GM18909 (cell line): Measurements from ENCODE around the gene ZBTB7C.

Experiments used
- ATAC-seq: cut with Tn5 transposase; IDR thresholded peaks from one replicate; pipeline ENCODE4 v1.9.1; 2021; ENCODE audit warnings: mild to moderate bottlenecking; ENCODE audit not compliant: unreplicated experiment, poor library complexity

ZBTB7C gene

DNA sequence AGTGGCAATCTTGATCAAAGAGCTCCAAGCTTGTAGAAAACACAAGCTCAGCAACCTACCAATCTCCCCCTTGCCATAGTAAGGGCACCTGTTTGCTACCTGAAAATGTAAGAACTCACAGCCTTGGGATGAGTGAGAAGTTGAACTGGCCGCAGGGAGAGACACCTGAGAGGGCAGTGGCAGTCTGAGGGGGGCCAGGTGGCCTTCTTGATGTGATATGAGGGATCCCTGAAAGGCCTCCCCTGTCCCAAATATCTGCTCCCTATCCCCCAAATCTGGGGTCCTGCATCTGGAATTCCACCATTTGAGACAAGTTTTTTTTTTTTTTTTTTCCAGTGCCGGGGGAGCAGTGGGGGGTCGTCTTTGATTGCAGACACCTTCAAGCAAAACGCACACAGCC is 248.6 kb downstream of the ZBTB7C start:
- no peak for ATAC-seq

DNA sequence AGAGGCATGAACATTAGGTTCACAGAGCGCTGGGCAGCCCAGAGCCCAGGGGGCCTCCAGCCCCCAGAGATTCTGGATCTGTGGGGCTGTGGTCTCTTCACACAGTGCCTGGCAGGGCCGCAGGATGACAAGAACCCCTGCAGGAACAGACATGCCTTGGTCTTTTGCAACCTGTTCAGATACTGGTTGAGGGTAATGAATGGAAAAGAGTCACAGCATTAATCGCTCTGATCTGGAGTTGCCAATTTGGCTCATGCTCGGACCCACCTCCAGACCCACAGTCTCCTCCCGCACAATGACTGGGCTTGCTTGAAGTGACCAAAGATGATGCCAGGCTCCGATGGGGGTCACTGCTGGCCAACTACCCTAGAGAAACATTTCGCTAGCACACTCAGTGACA is 249.4 kb downstream of the ZBTB7C start:
- ATAC-seq = no peak

DNA sequence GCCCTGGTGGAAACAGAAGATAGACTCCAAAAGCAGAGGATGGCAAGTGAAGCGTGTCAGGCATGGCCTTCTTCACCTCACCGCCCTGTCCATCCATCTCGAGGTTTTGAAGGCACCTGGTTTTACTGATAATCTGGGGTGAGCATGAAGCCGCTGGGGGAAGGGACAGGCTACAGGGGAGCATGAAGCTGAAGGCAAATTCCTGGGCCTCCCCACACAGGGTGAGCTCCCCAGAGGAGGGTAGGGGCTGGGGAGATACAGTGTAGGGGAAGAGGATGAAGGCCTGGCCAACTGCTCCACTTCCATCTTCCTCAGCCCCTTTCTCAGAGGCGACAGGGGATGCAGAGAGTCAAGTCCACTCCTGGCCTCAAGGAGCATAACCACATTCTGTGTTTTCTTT is 250.5 kb downstream of the ZBTB7C start:
- ATAC-seq = no peak

DNA sequence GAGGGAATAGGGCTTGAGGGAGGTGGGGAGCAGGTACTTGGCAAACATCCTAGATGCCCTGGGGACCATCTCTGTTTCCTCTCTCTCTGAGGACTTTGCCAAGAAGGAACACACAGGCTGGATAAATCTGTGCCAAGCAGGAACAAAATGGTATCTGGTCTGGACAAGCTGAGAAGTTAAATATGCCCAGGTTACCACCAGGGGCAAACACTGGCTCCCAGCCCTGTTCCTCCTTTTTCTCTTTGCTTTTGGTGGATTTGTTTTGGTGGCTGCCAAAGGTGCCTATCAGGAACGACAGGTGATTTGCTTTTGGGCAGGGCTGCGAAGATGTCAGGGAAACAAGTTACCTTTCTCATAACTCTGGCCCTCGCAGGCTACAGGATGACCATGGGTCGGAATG is 251.2 kb downstream of the ZBTB7C start:
- no peak for ATAC-seq

DNA sequence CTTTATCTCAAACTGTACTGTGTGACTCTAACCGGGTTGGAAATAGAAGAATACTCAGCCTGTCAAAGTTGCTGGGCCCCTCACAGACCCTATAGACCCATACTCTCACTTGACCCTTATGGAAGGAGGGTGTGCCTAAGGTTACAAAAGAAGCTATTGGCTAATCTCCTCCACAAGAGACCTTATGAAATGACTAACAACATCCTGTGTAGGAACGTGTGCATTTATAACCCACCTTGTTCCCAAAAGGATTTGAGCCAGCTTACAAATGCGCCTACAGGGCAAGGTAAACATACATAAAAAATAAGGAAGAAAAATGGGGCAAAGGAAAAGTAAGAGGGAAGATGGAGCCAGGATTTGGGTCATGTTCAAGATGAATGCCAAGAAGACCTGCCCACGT is 253.3 kb downstream of the ZBTB7C start:
- ATAC-seq = no peak

DNA sequence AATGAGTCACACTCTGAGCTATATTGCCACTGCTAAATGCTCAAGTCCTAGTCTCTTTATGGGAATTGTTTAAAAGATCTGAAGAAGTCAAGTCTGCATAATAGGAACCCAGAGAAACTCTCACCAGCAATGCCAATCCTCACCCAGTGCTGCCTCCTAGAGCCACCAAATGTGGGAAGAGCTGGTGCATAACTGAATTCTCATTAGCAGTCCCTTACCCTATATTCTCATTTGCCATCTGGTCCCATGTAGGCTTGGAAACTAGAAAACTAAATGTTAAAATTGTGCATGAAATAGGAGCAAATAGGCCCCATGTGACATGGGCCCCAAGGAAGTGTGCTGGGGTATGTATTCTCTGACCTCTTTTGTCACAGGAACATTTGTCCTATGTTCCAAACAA is 254.4 kb downstream of the ZBTB7C start:
- no peak for ATAC-seq

DNA sequence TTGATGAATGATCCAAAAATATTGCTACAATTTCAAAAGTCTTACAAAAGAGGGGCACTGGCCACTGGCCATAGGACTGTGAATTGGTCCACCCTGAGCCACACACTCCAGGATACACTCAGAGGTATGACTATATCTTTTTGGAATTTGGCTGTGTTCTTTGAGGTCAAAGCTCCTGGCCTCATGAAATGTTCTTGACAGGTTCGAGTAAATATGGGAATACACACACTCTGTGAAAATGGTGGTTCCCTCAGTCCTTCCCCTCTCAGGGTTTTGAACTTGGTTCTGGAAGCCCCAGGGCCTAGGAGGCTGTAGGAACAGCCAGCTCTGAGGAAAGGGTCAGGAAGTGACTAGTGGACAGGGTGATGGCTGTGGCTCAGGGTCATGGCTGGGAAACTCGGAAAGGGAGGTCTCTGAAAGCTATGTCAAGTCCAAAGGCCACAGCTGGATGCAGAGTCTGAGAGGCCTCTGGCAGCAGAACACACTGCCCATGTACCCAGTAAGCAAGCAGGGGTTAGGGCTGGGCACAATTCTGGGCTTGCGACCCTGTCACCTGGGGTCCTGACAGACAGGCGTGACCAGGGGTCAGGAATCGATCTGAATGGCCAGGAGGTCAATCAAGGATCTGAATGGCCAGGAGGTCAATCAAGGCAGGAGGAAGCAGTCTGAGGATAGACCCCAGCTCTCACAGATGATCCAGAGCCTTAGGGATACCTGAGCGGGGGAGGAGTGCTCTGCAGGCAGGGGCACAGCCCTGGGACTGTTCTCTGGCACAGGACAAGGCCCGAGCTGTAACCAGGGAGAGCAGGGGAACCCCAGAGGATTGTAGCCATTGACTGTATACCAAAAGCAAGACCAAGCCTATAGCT is 255.3 kb downstream of the ZBTB7C start:
- ATAC-seq = no peak

DNA sequence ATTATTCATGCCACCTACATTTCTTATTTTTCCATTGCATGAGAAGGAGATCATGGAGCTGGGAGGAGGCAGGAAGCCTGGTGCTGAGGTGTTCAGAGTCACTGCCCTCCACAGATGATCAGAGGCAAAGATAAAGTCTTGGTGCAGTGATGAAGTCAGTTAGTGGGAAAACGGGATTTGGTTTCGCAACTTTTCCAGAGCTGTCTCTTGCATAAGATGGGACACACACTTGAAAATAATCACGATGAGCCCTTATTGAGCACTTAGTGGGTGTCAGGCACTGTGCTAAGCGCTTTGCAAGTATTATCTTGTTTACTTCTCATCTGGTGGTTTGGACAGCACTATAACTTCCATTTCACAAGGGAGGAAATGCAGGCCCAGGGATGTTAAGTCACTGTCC is 256.6 kb downstream of the ZBTB7C start:
- ATAC-seq = no peak

DNA sequence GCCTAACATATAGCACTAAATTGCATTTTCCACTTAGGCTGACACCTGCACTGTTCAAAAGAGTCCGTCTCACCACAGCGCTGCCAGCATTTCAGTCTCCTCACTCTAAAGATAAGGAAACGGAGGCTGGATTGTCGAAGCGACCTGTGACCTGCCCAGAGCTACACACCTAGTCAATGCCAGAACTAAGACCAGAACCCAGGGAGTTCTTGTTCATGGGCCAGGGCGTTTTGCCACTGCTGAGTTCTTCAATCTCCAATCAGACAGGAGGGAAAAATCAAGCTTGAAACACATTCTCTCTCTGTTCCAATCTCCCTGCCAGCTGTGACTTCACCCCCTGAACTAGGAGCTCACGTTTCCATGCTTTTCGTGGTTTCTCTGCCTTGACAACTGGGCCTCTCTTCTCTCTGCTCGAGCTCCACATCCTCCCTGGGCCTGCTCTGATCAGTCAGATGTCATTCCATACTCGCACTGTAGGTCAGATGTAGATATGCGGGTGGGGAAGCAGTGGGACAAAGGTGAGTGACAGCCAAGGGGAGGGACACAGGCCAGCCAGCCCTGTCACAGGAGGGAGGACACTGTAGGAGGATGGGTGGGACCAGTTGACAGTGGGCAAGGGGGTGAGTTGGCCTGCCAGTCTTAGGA is 257.6 kb downstream of the ZBTB7C start:
- ATAC-seq = no peak

DNA sequence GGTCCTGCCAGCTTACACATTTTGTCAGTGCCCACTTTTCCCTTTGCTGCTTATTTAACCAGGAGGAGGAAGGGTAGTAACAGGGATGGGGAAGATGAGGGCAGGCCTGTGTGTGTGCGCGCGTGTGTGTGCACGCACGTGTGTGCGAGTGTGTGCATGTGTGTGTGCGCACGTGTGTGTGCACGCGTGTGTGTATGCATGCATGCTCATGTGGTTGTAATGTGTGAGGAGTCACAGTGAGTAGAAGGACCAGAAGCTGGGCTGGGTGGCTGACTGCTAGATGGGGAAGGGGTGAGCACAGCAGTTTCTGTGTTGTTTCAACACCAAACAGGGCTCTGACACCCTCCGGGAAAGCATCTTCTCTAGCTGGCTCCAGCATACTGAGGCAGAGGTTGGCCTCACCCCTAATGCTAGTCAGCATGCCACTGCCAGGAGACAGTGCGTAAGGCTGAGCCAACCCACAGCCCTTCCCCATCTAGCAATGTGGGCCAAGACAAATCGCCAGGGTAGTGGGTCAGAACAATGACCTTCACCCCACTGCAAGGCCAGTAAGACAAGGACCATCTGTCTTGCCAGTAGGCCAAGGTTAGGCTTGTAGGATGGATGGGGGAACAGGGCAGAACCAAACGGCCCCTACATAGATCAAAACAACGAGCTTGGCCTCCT is 260.0 kb downstream of the ZBTB7C start:
- no peak for ATAC-seq

DNA sequence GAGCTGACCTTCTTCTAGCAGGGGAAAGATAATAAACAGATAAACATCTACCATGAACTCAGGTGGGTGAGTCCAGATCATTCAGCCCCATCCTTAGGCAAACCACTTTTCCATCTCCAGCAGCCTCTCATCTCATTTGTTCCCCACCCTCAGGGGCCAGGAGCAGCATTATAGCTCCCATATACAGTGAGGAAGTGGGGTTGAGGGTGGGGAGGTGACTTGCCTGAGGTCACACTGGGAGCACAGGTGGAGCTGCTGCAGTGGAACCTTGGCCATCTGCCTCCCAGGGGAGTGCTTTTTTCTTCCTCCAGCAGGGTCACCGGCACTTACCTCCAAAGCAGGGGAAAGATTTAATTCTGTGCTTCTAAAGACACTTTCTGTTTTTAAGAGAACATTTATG is 266.2 kb downstream of the ZBTB7C start:
- no peak for ATAC-seq

DNA sequence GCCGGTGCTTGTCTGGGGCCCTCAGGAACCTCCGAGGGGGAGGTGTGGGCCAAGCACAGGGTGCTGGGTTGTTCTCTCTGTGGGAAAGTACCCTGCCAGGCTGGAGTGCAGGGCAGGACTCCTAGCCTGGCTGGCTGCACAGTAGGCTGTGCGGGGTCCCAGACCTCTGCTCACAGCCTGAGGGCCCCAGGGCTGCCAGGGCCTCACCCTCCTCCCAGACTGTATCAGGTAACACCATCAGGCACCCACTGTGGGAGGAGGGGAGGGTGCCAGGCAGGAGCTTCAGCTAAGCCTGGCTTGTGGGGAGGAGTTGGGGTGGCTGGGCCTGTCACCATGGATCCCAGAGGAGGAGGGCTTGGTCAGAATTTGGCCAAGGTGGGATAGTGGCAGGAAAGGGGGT is 266.8 kb downstream of the ZBTB7C start:
- ATAC-seq = no peak

DNA sequence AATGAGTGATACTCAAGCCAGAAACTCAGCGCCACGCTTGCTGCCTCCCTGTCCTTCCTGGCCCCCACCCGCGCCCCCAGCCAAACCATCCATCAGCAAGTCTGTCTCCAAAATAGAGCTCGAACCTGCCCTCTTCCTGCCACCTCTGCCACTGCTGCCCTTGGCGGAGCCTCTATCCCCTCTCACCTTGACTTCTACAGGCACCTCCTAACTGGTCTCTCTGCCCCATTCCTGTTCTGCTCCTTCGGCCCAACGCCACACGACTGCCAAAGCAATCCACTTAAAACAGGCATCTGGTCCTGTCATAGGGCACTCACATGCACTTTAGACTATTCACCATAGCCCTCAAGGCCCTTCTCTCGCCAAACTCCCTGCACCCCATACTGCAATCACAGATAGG is 268.5 kb downstream of the ZBTB7C start:
- ATAC-seq = no peak

DNA sequence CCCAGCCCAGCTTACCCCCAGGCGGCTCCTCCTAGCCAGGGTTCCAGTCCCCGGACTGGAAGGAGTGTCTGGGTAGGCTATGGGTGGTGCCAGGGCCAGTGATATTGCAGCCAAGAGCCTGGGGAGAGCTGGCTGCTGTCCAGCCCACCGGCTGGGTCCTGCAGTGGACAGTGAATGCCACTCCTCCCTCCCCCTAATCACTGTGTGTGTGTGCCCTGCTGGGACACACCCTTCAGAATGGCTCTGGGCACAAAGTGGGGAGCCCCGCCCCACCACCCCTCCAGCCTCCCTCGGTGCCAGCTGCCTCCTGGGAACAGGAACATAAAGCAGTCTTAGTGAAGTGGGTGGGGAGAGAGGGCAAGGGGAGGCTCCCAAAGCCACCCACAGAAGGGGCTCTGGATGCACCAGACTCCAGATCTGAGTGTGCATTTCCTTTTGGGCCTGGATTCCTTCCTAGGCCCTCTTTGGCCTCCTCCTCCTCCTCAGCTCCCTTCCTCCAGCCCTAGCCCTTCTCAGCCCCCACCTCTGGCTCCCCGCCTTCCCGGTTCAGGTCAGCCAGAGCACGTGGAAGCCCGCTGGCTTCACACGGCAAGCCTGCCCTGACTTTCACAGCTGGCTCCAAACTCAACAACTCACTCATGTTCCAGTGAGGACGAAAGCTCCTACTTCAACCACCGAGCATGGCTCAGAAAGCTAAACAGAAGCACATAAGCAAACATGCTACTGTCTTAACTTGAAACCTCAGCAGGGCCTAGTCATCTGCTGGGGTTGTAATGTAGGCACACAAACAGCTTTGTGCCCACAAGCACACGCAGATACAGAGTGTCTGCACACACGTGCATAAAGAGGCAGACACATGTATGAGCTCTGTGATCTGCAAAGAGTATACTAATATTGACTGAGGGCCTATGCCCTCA is 269.5 kb downstream of the ZBTB7C start:
- no peak for ATAC-seq

DNA sequence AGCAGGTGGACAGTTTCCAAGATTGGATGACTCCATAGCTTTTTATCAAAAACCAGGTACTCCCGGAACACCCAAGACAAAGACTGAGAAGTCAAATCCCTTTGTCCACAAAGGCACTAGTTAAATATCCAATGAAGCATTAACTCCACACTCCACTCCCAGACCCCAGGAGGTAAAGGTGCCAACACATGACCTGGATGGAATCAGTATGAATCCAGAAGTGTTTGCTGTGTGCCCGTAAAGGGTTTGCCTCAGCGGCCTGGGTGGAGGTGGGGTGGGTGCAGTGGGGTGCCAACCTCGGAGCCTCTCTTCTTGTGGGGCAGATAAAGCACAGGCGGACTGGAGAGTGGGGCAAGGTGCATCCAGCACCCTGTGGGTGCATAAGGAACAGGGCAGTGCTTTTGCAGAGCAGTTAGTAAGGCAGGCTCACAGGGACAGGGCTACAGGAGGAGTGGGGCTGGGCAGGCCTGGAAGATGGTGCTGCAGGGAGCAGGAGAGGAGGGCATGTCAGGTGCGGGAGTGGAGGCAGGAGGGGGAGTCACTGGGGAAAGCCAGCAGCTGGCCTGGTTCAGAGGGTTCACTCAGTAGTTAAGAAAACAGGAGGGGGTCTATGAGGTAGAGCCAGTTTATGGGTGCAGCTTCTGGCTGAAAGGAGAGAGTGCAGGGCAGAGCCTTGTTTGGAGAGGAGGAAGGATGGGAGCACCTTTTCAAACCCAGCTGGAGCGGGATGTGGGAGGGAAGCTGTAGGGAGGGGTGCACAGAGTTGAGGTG is 270.3 kb downstream of the ZBTB7C start:
- no peak for ATAC-seq

DNA sequence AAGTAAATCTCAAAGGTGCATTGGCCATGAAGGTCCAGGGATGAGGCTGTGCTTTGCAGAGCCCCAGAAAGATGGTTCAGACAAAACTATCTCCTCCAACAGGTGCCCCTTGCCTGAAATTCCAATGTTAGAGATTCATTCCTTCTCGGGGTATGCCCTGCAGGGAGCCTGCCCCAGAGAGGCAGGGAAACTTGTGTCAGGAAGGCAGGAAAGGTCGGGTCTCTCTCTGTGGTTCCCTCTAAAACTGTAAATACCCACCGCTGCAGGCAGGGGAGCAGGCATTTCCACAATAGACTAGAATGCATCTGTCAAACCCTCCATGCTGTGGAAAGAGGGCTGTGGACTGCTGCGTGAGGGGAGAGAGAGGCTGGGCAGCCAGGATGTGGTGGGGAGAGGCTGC is 271.0 kb downstream of the ZBTB7C start:
- ATAC-seq = no peak

DNA sequence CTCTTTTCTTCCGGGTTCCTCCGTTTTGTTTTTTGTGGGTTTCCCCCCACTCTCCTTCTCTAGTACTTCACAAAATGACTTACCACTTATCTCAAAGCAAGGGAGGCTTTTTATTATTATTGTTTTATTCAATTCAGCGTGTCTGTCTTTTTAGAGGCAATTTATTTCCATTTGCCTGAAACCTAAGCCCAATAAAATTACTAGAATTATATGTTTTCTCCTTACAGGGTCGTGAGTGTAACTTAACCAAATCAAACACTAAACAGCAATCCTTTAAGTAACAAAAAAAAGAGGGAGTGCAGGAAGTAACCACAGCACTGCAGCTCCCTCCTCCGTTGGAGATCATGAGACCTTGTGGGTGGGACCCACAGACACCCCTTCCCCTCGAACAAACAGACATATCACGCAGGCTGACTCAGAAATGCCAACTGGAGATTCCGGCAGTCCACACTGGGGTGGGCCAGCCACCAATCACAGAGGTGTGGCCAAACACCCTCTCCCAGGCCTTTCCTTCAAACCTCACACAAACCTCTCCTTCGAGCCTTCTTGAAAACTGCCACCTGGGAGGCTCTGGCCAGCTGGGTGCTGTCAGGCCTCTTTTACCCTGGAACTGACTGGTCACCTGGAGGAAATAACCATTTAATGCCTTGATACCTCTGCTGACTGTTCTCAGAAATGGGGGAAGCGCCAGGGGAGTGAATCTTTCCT is 271.7 kb downstream of the ZBTB7C start:
- no peak for ATAC-seq

DNA sequence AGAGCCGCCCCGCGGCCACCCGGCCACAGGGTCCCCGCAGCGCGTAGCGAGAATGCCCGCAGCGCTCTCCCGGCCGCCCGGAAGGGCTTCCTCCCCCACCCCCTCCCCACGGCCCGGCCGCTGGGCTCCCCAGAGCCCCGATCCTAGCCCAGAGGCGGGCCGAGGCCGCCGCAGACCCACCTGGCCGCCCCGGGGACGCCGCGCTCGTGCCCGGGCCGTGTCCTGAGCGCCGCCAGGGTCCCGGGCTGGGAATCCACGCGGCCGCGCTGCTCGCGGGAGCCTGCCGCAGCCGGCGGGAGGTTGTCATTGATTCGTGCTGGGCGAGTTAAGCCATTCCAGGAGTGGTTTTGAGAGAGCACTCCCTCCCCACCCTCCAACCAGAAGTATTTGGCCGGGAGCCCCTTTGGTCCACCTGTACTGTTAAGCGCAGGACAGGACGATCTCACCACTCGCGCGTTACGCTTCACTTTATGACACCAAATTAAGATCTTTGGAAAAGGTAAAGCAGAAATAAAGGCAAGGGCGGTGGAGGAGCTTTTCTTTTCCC is 272.3 kb downstream of the ZBTB7C start:
- ATAC-seq = no peak
